ENCODE results near the gene ZNF12.

ZNF12 gene

DNA sequence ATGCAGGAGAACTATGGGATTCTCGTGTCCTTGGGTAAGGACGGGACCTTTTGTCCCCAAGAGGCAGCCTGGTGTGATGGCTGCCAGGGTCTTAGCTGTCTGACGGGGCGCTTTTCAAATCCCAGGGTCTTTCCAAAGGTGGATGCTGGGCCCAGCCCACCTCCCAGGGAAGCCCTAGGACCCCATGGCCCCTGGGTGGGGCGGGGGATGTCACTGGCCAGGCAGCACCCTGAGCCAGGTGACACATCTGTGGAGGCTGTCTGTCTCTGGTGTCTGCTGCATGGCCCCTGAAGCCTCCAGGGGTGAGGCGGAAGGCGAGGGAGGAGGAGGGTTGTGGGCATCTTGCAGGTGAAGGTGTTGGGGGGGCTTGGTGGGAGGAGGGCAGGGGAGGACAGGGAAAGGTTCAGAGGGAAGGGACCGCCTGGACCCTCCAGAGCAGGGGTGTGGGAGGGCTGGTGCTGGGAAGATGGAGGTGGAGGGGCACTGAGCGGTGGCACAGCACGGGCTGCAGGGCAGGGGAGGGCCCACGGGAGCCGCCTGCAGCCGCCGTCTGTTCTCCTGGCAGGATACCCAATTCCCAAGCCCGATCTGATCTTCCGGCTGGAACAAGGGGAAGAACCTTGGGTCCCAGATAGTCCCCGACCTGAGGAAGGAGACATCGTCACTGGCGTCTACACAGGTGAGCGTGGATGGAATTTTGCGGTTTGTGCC, 62.7 kb downstream of the ZNF12 start:
- Histone ChIP-seq H3K4me3 (replicated peaks; ENCODE audit: insufficient read depth, low read length) (no peak overlapping the region), H3K27me3 (ENCODE audit: insufficient read depth, poor library complexity, severe bottlenecking) (no peaks in the 10 kb centered on the region), H3K27ac (replicated peaks) (no peak overlapping the region)
- TF ChIP-seq, protein P1, sequence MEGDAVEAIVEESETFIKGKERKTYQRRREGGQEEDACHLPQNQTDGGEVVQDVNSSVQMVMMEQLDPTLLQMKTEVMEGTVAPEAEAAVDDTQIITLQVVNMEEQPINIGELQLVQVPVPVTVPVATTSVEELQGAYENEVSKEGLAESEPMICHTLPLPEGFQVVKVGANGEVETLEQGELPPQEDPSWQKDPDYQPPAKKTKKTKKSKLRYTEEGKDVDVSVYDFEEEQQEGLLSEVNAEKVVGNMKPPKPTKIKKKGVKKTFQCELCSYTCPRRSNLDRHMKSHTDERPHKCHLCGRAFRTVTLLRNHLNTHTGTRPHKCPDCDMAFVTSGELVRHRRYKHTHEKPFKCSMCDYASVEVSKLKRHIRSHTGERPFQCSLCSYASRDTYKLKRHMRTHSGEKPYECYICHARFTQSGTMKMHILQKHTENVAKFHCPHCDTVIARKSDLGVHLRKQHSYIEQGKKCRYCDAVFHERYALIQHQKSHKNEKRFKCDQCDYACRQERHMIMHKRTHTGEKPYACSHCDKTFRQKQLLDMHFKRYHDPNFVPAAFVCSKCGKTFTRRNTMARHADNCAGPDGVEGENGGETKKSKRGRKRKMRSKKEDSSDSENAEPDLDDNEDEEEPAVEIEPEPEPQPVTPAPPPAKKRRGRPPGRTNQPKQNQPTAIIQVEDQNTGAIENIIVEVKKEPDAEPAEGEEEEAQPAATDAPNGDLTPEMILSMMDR (IDR thresholded peaks at IDR 0.05; ENCODE audit: insufficient read depth, low read length), result no peak
- TF ChIP-seq SPI1 (IDR thresholded peaks at IDR 0.05; ENCODE audit: borderline replicate concordance, low read depth) (no peak), GABPA (IDR thresholded peaks at IDR 0.05; ENCODE audit: low read depth) (no peak), POLR2AphosphoS5 (IDR thresholded peaks at IDR 0.05; ENCODE audit: low read depth) (no peak)
- TF ChIP-seq, protein P2, sequence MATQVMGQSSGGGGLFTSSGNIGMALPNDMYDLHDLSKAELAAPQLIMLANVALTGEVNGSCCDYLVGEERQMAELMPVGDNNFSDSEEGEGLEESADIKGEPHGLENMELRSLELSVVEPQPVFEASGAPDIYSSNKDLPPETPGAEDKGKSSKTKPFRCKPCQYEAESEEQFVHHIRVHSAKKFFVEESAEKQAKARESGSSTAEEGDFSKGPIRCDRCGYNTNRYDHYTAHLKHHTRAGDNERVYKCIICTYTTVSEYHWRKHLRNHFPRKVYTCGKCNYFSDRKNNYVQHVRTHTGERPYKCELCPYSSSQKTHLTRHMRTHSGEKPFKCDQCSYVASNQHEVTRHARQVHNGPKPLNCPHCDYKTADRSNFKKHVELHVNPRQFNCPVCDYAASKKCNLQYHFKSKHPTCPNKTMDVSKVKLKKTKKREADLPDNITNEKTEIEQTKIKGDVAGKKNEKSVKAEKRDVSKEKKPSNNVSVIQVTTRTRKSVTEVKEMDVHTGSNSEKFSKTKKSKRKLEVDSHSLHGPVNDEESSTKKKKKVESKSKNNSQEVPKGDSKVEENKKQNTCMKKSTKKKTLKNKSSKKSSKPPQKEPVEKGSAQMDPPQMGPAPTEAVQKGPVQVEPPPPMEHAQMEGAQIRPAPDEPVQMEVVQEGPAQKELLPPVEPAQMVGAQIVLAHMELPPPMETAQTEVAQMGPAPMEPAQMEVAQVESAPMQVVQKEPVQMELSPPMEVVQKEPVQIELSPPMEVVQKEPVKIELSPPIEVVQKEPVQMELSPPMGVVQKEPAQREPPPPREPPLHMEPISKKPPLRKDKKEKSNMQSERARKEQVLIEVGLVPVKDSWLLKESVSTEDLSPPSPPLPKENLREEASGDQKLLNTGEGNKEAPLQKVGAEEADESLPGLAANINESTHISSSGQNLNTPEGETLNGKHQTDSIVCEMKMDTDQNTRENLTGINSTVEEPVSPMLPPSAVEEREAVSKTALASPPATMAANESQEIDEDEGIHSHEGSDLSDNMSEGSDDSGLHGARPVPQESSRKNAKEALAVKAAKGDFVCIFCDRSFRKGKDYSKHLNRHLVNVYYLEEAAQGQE (IDR thresholded peaks at IDR 0.05; ENCODE audit: insufficient replicate concordance, low read depth), result no peak
- no peak for DNase-seq (ENCODE audit: low read depth in 1 of 2, low spot score in 1 of 2)

DNA sequence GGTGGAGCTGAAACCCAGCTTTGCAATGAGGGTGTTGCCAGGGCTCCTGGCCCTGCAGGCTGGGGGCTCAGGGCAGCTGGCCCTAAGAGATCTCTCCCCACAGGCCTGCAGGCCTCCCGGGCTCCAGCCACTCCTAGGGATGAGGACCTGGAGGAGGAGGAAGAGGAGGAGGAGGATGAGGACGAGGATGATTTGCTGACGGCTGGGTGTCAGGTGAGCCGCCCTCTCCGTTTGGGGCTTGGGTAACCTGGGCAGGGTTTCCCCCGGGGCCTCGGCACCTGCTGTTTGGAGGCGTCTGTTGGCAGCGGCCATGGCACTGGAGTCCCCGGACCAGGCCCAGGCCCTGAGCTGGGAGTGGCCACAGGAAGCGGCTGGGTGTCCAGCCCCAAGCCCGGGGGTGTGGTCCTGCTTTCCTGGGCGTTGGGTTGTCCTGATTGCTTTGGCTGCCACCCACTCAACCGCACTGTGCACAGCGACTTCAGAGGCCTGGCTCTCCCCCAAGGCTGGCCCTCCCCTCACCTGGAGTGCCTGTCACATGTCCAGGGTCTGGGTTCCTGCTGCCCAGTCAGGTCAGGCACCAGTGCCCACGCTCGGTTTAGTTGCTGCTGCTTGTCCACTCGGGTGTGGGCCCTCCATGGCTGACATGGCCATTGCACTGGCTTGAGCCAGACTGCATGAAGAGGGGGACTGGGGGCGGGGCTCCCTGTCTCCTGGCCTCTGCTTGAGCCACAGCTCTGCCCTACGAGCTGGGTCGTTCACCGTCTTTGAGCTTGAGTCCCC, 63.7 kb downstream of the ZNF12 start:
- Histone ChIP-seq H3K27ac (replicated peaks) (no peak overlapping the region), H3K27me3 (ENCODE audit: insufficient read depth, poor library complexity, severe bottlenecking) (no peaks in the 10 kb centered on the region), H3K4me3 (replicated peaks; ENCODE audit: insufficient read depth, low read length) (no peak overlapping the region)
- no peak for DNase-seq (ENCODE audit: low read depth in 1 of 2, low spot score in 1 of 2)
- TF ChIP-seq, protein P2 (IDR thresholded peaks at IDR 0.05; ENCODE audit: insufficient replicate concordance, low read depth), result no peak
- TF ChIP-seq POLR2AphosphoS5 (IDR thresholded peaks at IDR 0.05; ENCODE audit: low read depth) (no peak), GABPA (IDR thresholded peaks at IDR 0.05; ENCODE audit: low read depth) (no peak), SPI1 (IDR thresholded peaks at IDR 0.05; ENCODE audit: borderline replicate concordance, low read depth) (no peak)
- TF ChIP-seq, protein P1 (IDR thresholded peaks at IDR 0.05; ENCODE audit: insufficient read depth, low read length), result no peak

DNA sequence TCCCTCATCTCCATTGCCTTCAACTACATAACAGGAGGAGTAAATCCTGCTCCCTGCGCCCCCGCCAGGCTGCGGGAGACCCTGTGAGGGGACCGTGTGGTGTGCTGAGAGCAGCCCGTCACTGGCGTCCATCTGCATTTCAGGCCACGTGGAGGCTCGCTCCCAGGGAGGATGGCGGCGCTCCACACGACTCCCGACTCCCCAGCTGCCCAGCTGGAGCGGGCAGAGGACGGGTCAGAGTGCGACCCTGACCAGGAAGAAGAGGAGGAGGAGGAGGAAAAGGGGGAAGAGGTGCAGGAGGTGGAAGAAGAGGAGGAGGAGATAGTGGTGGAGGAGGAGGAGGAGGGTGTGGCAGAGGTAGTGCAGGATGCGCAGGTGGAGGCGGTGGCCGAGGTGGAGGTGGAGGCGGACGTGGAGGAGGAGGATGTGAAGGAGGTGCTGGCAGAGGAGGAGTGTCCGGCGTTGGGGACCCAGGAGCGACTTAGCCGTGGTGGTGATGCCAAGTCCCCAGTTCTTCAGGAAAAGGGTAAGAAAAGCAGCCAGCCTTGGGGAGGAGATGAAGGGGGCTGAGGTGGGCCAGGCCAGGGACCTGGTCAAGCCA, 64.4 kb downstream of the ZNF12 start:
- Histone ChIP-seq H3K4me3 (replicated peaks; ENCODE audit: insufficient read depth, low read length) (no peak overlapping the region), H3K27me3 (ENCODE audit: insufficient read depth, poor library complexity, severe bottlenecking) (no peaks in the 10 kb centered on the region), H3K27ac (replicated peaks) (no peak overlapping the region)
- TF ChIP-seq SPI1 (IDR thresholded peaks at IDR 0.05; ENCODE audit: borderline replicate concordance, low read depth), result no peak
- no peak for TF ChIP-seq GABPA (IDR thresholded peaks at IDR 0.05; ENCODE audit: low read depth)
- TF ChIP-seq, protein P2 (IDR thresholded peaks at IDR 0.05; ENCODE audit: insufficient replicate concordance, low read depth), result no peak
- TF ChIP-seq, protein P1 (IDR thresholded peaks at IDR 0.05; ENCODE audit: insufficient read depth, low read length), result no peak
- TF ChIP-seq POLR2AphosphoS5 (IDR thresholded peaks at IDR 0.05; ENCODE audit: low read depth), result no peak
- no peak for DNase-seq (ENCODE audit: low read depth in 1 of 2, low spot score in 1 of 2)

Measured in HL-60 (cell line).